Transverse colon (tissue), 4 donors: Measurements from ENCODE around the gene OCA2. TPM values are rescaled to one million over a fixed set of nuclear protein-coding genes. Genes with fewer than 3 reads are reported as not detected.

Source experiments
- DNase-seq: peaks from one replicate; pipeline ENCODE4 v3.0.0-alpha.2; 2019
- H3K27ac ChIP-seq, 4 donors: fragments of 200-600 bp; sonication (generic); 2 replicates each; pipeline ENCODE4 v1.5.1; 2016 to 2018; ENCODE audit warnings: inconsistent platforms in 4 of 4
- H3K27me3 ChIP-seq: fragments of 200-600 bp; sonication (generic); 2 replicates; pipeline ENCODE4 v1.5.1; 2017; ENCODE audit warnings: inconsistent platforms
- H3K36me3 ChIP-seq, 4 donors: fragments of 200-600 bp; sonication (generic); 2 replicates each; pipeline ENCODE4 v1.5.1; 2017 to 2019; ENCODE audit warnings: inconsistent platforms in 4 of 4
- H3K4me1 ChIP-seq, 4 donors: fragments of 200-600 bp; sonication (generic); 2 replicates each; pipeline ENCODE4 v1.5.1; 2017 to 2020; ENCODE audit warnings: inconsistent platforms in 4 of 4
- H3K4me3 ChIP-seq, 4 donors: fragments of 200-600 bp; sonication (generic); 1 replicate in 1 of 4; 2 replicates in 3 of 4; pipeline versions ENCODE4 v1.5.1 to v1.6.1; 2017 to 2019; ENCODE audit warnings: inconsistent platforms in 4 of 4
- H3K9me3 ChIP-seq, 2 donors: fragments of 200-600 bp; sonication (generic); 2 replicates each; pipeline ENCODE4 v1.5.1; 2017 to 2019; ENCODE audit warnings: inconsistent platforms in 2 of 2
- CTCF ChIP-seq, 5 experiments: fragments of 200-600 bp in 3 of 5; fragments of 450-650 bp in 2 of 5; sonication (generic) in 3 of 5; IDR thresholded peaks; 1 replicate in 2 of 5; 2 replicates in 3 of 5; pipeline ENCODE4 v1.5.1; 2016 to 2017; ENCODE audit warnings: antibody characterized with exemption in 5 of 5, inconsistent platforms in 3 of 5, mild to moderate bottlenecking in 2 of 5, moderate library complexity in 1 of 5
- EP300 ChIP-seq: sonication (generic); formaldehyde crosslinking; IDR thresholded peaks from one replicate; pipeline ENCODE4 v1.6.1; 2017; ENCODE audit warnings: antibody characterized with exemption, low read depth
- POLR2A ChIP-seq: fragments of 450-650 bp; IDR thresholded peaks from one replicate; pipeline ENCODE4 v1.6.1; 2016; ENCODE audit warnings: antibody characterized with exemption, mild to moderate bottlenecking, moderate library complexity
- POLR2AphosphoS5 ChIP-seq, 3 donors: sonication (generic); formaldehyde crosslinking; IDR thresholded peaks; one replicate each; pipeline ENCODE4 v1.6.1; 2016; ENCODE audit warnings: antibody characterized with exemption in 3 of 3
- WGBS, 2 donors: methylation state at CpG; one replicate each; pipeline ENCODE4 v1.1.5; 2018; ENCODE audit warnings: low coverage in 1 of 2; 5-methylcytosine and 5-hydroxymethylcytosine counted together
- in situ Hi-C, 4 donors: fragments of 200-750 bp; cut with MboI; loops; one replicate each; pipeline versions ENCODE4 v1.15.0 to v1.15.1; 2017; ENCODE audit warnings: low sequenced_read_pairs in 3 of 4, low pct_ligation_motif_present in 1 of 4, low pct_unique_long_range_greater_than_20kb in 1 of 4
- intact Hi-C: fragments of 100-400 bp; cut with DNase I; formaldehyde crosslinking; loops from one replicate; pipeline ENCODE4 v1.15.1; 2023; ENCODE audit warnings: low total_unique reads
- total RNA-seq, 4 donors: library from RNA; depleted of rRNA; stranded (reverse); fragments of >200 nt; gene quantifications; one replicate each; pipeline ENCODE4 v1.1.0, GENCODE V29; 2016

OCA2 gene
- total RNA-seq, 4 donors from 2014 or later, result 1.4 to 1.9 TPM; not detected in 2

GRCh38 chr15:28079313-28079969 lies 19.7 kb downstream of the OCA2 start:
- in situ Hi-C loops, result no loop called here

GRCh38 chr15:28078191-28078719 lies 20.9 kb downstream of the OCA2 start:
- H3K9me3 ChIP-seq, result no peaks in the 10 kb centered on the region
- no peak overlapping the region for H3K27ac ChIP-seq
- 57% methylated on average over 1 of the region's 1 CpG; no CpG with 5 or more reads in 1 of the 2 donors for WGBS, 2 donors
- no peak overlapping the region for H3K4me3 ChIP-seq
- no peaks in the 10 kb centered on the region for H3K27me3 ChIP-seq
- peaks cover 0 to 9% (median 6%) of the 10 kb centered on the region in 4 donors for H3K4me1 ChIP-seq
- intact Hi-C loops, result no loop called here
- no peak for DNase-seq
- in situ Hi-C loops, result no loop called here
- H3K36me3 ChIP-seq, result no peaks in the 10 kb centered on the region
- TF ChIP-seq CTCF (IDR thresholded peaks at IDR 0.05) (no peak), EP300 (no peak), POLR2AphosphoS5 (IDR thresholded peaks at IDR 0.05) (no peak), POLR2A (no peak)

More at GRCh38 chr15:28079313-28079969, 19.7 kb downstream of the OCA2 start:
- Histone ChIP-seq H3K27ac (no peak overlapping the region), H3K4me1 (peaks cover 0 to 14% (median 8%) of the 10 kb centered on the region in 4 donors), H3K4me3 (no peak overlapping the region), H3K36me3 (no peaks in the 10 kb centered on the region), H3K9me3 (no peaks in the 10 kb centered on the region), H3K27me3 (no peaks in the 10 kb centered on the region)
- WGBS, 2 donors, result 88 to 100% methylated on average over 1 to 9 of the region's 9 CpGs
- no peak for DNase-seq
- TF ChIP-seq EP300, result no peak
- no peak for TF ChIP-seq POLR2A
- TF ChIP-seq POLR2AphosphoS5 (IDR thresholded peaks at IDR 0.05), result no peak
- no peak for TF ChIP-seq CTCF (IDR thresholded peaks at IDR 0.05)
- intact Hi-C loops, result no loop called here

- Histone ChIP-seq H3K9me3 (no peaks in the 10 kb centered on the region), H3K4me3 (no peak overlapping the region), H3K27ac (no peak overlapping the region), H3K27me3 (no peaks in the 10 kb centered on the region), H3K4me1 (no peaks in the 10 kb centered on the region), H3K36me3 (no peaks in the 10 kb centered on the region)
- intact Hi-C loops (no loop called here), in situ Hi-C loops (no loop called here)
- 36 to 45% methylated on average over 1 of the region's 1 CpG for WGBS, 2 donors
- DNase-seq, result no peak
- TF ChIP-seq POLR2AphosphoS5 (IDR thresholded peaks at IDR 0.05) (no peak), EP300 (no peak), POLR2A (no peak), CTCF (IDR thresholded peaks at IDR 0.05) (no peak)
Measured at GRCh38 chr15:28075573-28075972, 23.5 kb downstream of the OCA2 start.

- WGBS, 2 donors, result 46 to 57% methylated on average over 1 of the region's 1 CpG
- Histone ChIP-seq H3K4me3 (no peak overlapping the region), H3K9me3 (peaks cover 0 to 5% of the 10 kb centered on the region in 2 donors), H3K27ac (no peak overlapping the region), H3K27me3 (peaks cover 3% of the 10 kb centered on the region), H3K4me1 (no peaks in the 10 kb centered on the region), H3K36me3 (no peaks in the 10 kb centered on the region)
- DNase-seq, result no peak
- intact Hi-C loops (no loop called here), in situ Hi-C loops (no loop called here)
- TF ChIP-seq POLR2AphosphoS5 (IDR thresholded peaks at IDR 0.05), result no peak
Measured at GRCh38 chr15:28068930-28069329, 30.2 kb downstream of the OCA2 start.
